Kidney (tissue), 14 donors: ENCODE data around the gene KIAA0513. TPM values are rescaled to one million over a fixed set of nuclear protein-coding genes. Genes with fewer than 3 reads are reported as not detected.

ENCODE experiments used
- DNase-seq, 5 donors: peaks; one replicate each; pipeline ENCODE4 v3.0.0-alpha.2; 2013 to 2020
- FAIRE-seq: peaks from 2 replicates; lab custom pipeline; 2012; peaks lifted over from hg19 to GRCh38; lab: Jason Lieb, UNC
- H3K27ac ChIP-seq, 2 donors: one replicate each; pipeline ENCODE4 v1.7.0; 2013; ENCODE audit warnings: low read depth in 2 of 2, low read length in 2 of 2, inconsistent platforms in 1 of 2
- H3K27me3 ChIP-seq: one replicate; pipeline ENCODE4 v1.7.1; 2013; ENCODE audit warnings: low read length, inconsistent platforms; ENCODE audit not compliant: control insufficient read depth, insufficient read depth
- H3K36me3 ChIP-seq, 3 donors: one replicate each; pipeline versions ENCODE4 v1.7.0 to v1.7.1; 2013; ENCODE audit warnings: low read length in 3 of 3, control low read depth in 1 of 3, inconsistent platforms in 1 of 3; ENCODE audit not compliant: insufficient read depth in 3 of 3, control insufficient read depth in 2 of 3
- H3K4me1 ChIP-seq, 3 donors: one replicate each; pipeline versions ENCODE4 v1.7.0 to v1.7.1; 2013; ENCODE audit warnings: low read length in 3 of 3, inconsistent platforms in 1 of 3, low read depth in 1 of 3; ENCODE audit not compliant: control insufficient read depth in 2 of 3, insufficient read depth in 2 of 3
- H3K4me3 ChIP-seq, 3 donors: one replicate each; pipeline versions ENCODE4 v1.7.0 to v1.8.1; 2013; ENCODE audit warnings: low read length in 3 of 3, control low read depth in 1 of 3, inconsistent platforms in 1 of 3
- H3K9ac ChIP-seq, 3 donors: one replicate each; pipeline versions ENCODE4 v1.7.0 to v1.7.1; 2013; ENCODE audit warnings: low read length in 3 of 3, control low read depth in 1 of 3, inconsistent platforms in 1 of 3
- H3K9me3 ChIP-seq, 3 donors: one replicate each; pipeline versions ENCODE4 v1.7.0 to v1.7.1; 2013; ENCODE audit warnings: low read length in 3 of 3, control low read depth in 1 of 3, inconsistent platforms in 1 of 3; ENCODE audit not compliant: control insufficient read depth in 2 of 3, insufficient read depth in 1 of 3
- CTCF ChIP-seq: IDR thresholded peaks from 3 replicates; pipeline ENCODE4 v1.5.1; 2012; ENCODE audit warnings: mild to moderate bottlenecking, moderate library complexity, borderline replicate concordance; ENCODE audit not compliant: insufficient read depth; ENCODE audit errors: extremely low read depth
- intact Hi-C: fragments of 100-400 bp; cut with DNase I; formaldehyde crosslinking; loops from one replicate; pipeline ENCODE4 v1.11.1; 2022
- polyA plus RNA-seq: library from polyadenylated mRNA; stranded (reverse); fragments of 350-450 nt; fragmentation: Illumina TruSeq; extraction: RNeasy Lipid Tissue Mini Kit (QIAGEN cat#74804); gene quantifications from one replicate; pipeline ENCODE4 v1.2.3, GENCODE V29; 2014; ENCODE audit warnings: low read depth, low replicate concordance; ENCODE audit not compliant: insufficient read depth
- total RNA-seq: library from RNA; stranded (reverse); fragmentation: NEBNext Ultra II Directional; extraction: Animal tissue kit (Norgen Biotek cat#: 25700); gene quantifications from one replicate; pipeline ENCODE4 v1.2.1, GENCODE V29; 2021
- donor health status: control.
- donor health status: control.
- donor health status: control.
- donor health status: control.
- donor health status: control.
- donor health status: DM: yes; HTN: yes; CAD: no.
- donor health status: Normal renal cell carcinoma (clear cell type).

Gene KIAA0513
- total and polyA plus RNA-seq, 2 donors from 2014 or later: 2.6 to 19.2 TPM

GRCh38 chr16:85037721-85038120, 10.1 kb downstream of the KIAA0513 start:
- intact Hi-C loops: no loop called here
- FAIRE-seq: no peak

GRCh38 chr16:85040685-85041084, 13.1 kb downstream of the KIAA0513 start:
- DNase-seq (no peak), FAIRE-seq (no peak)
- H3K4me1 ChIP-seq: no peaks in the 10 kb centered on the region
- H3K9ac ChIP-seq: no peak overlapping the region
- no peak for TF ChIP-seq CTCF
- intact Hi-C loops: no loop called here
- no peaks in the 10 kb centered on the region for H3K27me3 ChIP-seq
- H3K36me3 ChIP-seq: no peaks in the 10 kb centered on the region
- no peak overlapping the region for H3K27ac ChIP-seq
- no peaks in the 10 kb centered on the region for H3K9me3 ChIP-seq
- no peak overlapping the region for H3K4me3 ChIP-seq

More at GRCh38 chr16:85037721-85038120, 10.1 kb downstream of the KIAA0513 start:
- DNase-seq: no peak
- no peaks in the 10 kb centered on the region for H3K4me1 ChIP-seq
- no peak overlapping the region for H3K9ac ChIP-seq
- H3K36me3 ChIP-seq: no peaks in the 10 kb centered on the region
- H3K9me3 ChIP-seq: no peaks in the 10 kb centered on the region
- H3K4me3 ChIP-seq: no peak overlapping the region
- TF ChIP-seq CTCF: no peak
- H3K27ac ChIP-seq: no peak overlapping the region
- no peaks in the 10 kb centered on the region for H3K27me3 ChIP-seq

- Histone ChIP-seq H3K9ac (no peak overlapping the region), H3K36me3 (no peaks in the 10 kb centered on the region), H3K4me3 (no peak overlapping the region), H3K27ac (no peak overlapping the region), H3K4me1 (no peaks in the 10 kb centered on the region), H3K9me3 (no peaks in the 10 kb centered on the region), H3K27me3 (no peaks in the 10 kb centered on the region)
- no peak for DNase-seq
- intact Hi-C loops: no loop called here
- FAIRE-seq: no peak
- TF ChIP-seq CTCF: no peak
Measured at GRCh38 chr16:85041219-85042166, 13.9 kb downstream of the KIAA0513 start.
